HG03439 (cell line): ENCODE data around the gene APBA1.
"Not testable (repeated sequence)": the region's sequence is repeated elsewhere in the genome, so short reads cannot be mapped to it uniquely, and the experiment has no call there.

Experiments used
- ATAC-seq: cut with Tn5 transposase; IDR thresholded peaks from one replicate; pipeline ENCODE4 v1.9.1; 2021; ENCODE audit warnings: mild to moderate bottlenecking, moderate library complexity; ENCODE audit not compliant: unreplicated experiment

Gene APBA1

DNA sequence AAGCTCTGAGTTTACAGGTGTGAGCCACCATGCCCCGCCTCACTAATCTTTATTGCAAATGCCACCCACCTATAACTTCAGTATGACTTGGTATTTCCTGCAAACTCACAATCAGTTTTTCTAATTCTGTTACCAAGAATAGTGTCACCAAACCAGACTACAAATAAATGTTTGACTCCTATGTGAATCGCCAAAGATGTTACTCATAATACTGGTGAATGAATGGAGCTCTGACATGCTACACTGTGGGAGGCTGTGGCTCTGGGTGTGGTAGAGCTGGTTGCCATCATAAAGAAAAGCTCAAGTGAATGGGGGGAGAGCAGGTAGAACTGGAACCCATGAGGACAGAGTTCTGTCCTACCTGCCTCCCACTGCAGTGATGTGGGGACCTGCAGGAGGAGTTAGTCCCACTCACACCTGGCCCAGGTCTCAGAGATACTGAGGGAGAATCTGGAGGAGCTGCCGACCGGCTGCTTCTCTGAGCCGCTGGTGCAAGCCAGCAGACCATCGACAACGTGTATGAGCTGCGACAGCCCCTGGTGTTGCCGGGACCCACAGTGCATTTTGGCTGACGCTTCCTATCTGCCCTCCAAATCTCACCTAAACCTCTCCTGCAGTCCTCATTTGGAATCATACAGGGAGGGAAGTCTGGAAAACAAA lies 251.4 kb downstream of the APBA1 start:
- no peak for ATAC-seq

DNA sequence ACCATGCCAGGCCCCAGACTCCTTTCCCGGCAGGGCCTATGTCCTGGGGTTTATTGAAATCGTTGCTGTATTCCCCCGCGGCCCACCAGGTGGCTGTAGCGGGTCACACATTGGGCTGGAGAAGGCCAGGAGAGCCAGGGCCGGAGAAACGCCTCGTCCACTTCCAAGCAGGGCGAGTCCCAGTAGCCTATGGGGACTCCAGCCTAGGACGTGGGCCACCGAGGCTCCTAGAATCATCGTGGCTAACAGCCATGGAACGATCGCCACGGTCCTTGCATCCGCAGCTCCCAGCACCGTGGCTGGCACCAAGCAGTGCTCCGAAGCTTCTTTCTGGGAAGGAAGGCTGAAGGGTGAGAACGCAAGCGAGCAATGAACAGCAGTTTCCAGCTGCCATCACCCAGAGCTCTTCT lies 259.4 kb downstream of the APBA1 start:
- no peak for ATAC-seq

DNA sequence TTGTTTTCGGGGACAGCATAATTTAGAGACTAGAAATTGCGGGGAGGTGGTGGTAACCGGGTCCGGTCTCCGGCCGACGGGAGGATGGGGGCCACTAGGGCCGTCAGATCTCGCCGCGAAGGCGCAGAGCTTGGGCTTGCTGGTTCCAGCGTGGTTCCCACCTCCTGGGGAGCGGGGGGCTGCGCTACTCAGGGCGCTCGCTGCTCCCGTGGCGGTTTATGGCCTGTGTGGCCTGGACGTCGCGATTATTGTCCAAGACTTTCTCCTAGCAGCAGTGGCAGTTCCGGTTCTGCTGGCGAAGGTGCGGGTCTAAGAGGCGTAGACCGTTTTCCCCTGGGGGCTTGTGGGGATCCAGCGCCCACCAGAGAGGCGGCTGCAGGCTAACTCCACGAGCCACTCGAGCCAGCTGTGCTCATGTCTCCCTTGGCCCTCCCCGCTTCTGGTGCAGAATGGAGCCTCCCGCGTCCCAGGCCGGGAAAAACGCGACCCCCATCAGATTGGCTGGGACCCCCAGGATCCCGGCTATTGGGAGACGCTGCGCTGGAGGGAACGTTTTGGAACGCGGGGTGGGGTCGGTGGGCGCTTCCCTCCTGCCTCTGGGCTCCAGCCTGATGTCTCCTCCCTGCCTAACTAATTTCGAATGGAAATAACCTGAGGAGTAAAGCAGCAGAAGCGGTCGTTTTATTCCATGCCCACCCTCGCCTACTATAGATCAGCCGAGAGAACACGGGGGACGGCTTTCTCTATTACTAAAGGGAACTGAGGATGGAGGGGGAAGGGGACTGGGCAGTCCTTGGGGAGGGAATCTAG lies 260.0 kb downstream of the APBA1 start:
- no peak for ATAC-seq

DNA sequence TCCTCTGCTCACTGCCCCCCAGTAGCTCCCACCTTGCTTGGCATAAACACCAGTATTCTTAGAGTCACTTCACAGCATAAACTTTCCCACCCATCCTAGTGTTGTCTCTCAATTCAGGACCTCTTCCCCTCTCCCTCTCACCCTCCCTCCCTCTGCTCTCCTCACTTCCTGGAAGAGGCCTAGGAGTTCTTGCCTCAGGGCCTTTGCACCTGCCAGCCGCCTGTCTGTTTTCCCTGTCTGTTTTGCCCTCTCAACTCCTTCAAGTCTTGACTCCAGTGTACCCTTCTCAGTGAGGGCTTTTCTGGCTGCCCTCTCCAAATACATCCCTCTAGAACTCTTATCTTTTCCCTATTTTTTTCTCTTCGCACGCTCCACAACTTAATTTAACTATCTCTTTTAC lies 260.9 kb downstream of the APBA1 start:
- no peak for ATAC-seq

DNA sequence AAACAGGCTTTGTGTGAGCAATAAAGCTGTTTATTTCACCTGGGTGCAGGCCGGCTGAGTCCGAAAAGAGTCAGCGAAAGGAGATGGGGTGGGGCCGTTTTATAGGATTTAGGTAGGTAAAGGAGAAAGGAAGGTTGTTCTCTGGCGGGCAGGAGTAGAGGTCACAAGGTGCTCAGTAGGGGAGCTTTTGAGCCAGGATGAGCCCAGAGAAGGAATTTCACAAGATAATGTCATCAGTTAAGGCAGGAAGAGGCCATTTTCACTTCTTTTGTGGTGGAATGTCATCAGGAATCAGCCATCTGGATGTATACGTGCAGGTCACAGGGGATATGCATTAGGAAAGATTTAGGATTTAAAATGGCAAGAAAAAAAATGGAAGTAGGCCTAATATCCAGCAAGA lies 262.2 kb downstream of the APBA1 start:
- ATAC-seq = not testable (repeated sequence)

DNA sequence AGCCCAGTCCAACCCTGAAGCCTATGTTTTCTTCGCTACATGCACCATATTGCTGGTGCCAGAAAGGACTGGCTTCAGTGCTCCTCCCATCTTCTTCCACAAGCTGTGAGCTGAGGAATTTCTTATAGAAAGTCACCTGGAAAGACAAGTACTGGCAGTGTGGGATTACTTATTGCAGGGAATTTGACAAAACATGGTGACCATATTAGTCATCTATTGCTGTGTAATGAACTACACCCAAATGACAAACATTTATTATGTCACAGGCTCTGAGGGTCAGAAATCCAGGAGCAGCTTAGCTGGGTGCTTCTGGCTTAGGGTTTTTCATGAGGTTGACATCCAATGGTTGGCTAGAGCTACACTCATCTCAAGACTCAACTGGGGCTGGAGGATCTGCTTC lies 271.7 kb downstream of the APBA1 start:
- no peak for ATAC-seq

DNA sequence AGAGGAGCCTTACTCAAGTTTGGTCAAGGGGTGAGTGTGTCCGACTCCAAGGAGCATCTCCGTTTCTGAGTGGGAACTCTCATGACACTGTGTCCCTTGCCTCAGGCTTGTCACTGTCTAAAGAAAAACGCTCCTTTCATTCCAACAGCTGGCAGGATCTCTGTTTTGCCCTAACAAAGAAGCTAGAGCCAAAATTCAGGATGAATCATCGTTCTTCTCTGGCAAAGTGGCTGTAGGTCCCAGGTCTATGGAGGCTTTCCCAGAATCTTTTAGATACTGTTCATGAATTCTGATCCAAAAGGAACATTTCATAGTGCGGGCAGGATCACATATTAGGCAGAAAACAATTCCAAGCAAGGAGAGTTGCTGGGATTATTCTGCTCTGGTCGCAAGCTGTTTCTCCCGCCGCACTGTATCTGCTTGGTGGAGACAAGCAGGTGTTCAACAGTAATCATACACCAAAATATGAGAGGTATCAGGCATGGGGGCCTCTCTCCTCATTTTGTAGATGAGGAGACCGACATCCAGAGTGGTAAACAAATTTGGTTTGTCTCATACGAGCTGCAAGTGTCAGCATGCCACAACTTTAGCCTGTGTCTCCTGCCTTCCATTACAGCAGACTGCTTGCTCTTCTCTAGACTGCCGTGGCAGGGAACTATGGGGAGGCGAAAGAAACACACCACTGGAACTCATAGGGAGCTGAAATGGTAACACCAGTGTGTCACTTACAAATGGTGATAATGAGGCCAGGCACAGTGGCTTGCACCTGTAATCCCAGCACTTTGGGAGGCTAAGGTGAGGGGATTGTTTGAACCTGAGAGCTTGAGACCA lies 274.6 kb downstream of the APBA1 start:
- no peak for ATAC-seq

DNA sequence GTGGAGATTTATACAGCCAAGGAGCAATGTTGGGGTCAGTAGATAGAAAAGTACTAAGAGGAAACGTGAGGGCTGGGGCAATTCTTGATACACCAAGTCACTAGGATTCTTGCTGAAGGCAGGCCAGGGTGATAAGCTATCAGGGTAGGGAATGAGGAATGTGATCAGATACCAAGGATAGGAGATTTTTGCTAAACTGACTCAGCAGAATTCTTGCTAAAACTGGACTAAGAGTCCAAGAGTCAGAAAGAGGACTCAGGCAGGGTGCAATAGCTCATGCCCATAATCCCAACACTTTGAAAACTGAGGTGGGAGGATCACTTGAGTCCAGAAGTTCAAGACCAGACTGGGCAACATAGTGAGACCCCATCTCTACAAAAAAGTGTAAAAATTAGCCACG lies 275.4 kb downstream of the APBA1 start:
- no peak for ATAC-seq

DNA sequence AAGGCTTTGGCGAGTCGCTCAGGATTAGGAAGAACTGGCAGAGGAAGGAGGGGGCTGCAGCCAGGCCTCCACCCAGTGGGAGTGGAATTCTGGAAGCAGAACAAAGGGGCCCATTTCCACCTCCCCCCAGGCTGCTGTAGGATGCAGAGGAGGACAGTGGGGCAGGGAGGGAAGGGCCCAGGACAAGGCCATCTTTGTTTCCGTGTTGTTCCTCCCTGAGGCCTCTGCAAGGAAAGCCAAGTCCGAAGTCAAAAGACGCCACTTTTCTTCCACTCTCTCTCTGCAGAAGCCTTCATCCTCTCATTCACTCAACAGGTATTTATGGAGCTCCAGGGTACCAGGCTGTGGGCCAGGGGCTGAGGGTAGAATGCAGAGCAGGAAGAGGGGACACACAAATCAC lies 276.5 kb downstream of the APBA1 start:
- ATAC-seq = no peak

DNA sequence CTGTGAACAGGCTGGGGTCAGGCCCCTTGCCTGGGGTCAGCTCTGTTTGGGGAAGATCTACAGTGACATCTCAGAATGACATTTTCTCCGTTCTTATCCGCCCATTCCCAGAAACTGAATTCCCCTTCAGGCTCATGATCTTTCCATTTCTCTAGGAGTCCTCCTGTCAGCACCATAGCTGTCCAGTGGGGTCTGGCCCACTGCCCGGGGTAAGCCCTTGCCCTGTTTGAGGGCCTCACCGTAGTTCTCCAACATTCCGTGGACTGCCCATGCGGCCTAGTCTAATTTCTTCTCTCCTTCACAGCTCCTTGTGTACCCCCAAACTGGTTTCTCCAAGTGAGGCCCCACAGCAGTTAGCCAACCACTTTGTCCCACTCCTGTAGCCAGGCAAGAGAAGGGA lies 278.7 kb downstream of the APBA1 start:
- no peak for ATAC-seq

DNA sequence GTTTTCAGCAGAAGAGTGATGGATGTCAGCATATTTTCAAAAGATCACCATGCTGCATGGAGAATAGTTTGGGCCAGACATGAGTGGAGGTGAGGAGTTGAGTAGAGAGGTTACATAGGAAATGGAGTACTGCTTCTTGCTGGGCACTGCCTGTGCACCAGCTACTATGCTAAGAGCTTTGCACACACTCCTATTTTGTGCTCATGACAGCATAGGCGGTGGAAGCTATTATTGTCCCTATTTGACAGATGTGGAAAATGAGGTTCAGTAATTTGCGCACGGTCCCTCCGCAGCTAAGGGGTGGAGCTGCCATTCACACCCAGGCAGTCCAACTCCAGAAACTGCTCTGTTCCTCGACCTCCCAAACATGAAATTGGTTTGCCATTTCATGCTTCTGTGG lies 279.3 kb downstream of the APBA1 start:
- ATAC-seq = no peak

DNA sequence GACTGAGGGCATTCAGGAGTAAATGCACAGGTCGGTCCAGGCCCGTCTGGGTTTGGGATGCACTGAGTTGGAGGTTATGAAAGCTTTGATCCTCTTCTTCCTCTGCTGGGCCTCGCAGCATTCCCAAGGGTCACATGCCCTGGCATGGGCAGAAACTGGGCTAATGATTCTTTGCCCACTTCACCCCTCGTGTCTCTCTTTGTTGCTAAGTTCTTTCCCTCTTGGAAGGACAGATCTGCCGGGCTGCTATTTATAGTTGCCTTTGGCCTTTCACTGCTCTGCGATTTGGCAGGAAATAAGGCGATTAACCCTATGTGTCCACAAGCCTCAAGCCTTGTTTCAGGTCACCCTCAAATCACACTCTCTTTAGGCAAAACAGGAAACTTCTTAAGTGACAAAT lies 280.2 kb downstream of the APBA1 start:
- no peak for ATAC-seq

DNA sequence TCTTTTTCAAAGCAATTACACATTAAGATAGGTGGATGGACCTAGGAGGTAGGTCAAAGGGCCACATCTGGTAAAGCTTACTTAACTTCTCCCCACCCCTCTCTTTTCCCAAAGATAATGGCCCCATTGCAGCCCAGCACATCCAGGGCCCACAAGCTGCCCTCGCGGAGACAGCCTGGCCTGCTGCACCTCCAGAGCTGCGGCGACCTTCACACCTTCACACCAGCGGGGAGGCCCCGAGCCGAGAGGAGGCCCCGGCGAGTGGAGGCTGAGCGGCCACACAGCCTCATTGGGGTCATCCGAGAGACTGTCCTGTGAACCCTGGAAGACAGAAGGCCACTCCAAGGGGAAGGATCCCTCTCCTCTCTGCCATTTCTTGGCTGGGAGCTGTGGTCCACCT lies 280.7 kb downstream of the APBA1 start:
- no peak for ATAC-seq

DNA sequence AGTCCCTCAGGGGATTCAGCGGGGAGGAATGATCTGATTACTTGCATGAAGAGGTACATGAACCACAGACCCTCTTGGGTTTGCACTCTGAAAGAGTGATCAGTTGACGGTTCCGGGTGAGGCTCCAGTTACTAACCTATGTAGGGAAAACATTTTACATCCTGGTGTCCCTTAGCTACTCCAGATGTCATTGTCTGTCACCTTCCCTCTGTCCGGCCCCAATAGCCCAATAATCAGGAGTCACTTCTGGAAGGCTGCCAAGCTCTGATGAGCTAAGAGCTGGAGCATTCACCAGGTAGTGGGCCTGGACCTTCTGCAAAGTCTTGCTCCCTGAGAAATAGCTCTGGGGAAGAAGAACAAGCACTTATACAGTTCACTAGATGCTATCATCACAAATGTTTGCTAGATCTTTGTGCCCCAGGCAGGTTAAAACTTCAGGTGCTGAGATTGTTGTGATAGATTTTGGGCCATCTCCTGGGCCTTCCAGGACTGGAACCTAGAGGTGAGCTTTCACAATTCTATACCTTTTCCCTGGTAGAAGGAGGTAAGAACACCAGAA lies 282.7 kb downstream of the APBA1 start:
- ATAC-seq = no peak

DNA sequence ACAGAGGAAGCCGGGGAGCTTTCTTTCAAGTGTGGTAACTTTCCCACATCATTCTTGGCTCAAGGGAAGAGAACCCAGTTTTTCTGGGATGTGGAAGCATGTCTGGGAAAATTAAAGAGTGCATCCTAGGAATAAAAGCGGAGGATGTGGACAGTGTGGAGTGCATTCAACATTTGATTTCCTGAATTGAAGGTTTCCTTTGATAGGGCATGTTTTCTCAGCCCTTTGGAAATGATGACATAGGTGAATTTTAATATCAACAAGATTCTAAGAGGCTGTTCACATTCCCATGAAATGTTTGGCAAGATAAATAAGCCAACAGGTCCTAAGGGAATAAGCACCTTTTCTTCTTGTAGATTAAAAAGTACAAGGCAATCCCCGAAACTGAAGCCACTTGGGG lies 283.6 kb downstream of the APBA1 start:
- no peak for ATAC-seq

DNA sequence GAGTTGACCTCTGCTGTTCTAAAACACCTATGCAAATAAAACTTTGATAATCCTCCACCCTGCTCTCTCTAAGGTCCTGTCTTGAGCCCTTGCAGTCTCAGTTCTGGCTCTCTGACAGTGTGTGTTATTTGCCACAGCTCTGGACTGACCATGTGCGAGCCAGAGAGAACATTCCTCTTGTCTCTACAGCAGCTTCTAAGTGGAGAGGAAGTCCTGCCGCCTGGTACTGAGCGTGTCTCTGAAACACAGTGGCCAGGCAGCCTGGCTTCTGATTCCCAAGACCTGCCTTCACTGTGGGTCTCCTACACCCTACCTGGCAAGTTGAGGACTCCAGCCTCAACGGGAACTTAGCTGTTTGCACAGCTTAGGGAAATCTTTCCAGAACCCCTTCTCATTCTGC lies 285.5 kb downstream of the APBA1 start:
- no peak for ATAC-seq

DNA sequence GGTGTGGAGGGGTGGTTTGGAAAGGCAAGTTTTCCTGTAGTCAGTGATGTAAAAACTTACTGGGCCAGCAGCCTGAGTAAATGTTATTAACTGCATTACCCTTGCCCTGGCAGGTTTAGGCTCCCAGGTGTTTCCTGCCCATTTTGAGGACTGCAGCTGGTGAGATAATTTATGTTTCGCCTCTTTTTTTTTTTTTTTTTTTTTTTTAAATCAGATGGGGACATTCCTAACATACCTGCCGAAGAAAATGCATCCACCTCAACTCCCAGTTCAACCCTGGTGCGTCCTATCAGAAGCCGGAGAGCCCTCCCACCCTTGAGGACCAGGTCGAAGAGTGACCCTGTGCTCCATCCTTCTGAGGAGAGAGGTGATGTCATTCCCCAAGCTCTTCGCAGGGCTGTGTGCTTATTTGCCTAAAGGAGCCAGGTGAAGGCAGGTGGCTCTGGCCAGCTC lies 286.6 kb downstream of the APBA1 start:
- no peak for ATAC-seq

DNA sequence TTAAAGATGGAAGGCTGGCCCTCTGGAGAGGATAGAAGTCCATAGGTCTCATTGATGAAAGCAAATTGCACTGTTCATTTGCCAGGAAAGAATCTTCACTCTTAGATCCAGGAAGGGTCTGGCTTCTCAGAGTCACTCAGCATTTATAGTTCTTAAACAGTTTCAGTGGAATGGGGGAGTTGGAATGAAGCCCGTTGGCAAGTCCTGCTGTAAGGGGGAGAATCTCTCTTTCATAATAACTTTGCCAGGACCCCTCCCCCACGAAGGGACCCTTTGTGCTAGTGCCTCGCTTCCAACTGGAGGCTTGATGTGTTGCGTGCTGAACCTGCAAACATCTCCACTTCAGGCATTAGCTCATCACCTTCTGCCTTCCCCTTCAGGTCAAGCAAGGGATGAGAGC lies 290.0 kb downstream of the APBA1 start:
- no peak for ATAC-seq

DNA sequence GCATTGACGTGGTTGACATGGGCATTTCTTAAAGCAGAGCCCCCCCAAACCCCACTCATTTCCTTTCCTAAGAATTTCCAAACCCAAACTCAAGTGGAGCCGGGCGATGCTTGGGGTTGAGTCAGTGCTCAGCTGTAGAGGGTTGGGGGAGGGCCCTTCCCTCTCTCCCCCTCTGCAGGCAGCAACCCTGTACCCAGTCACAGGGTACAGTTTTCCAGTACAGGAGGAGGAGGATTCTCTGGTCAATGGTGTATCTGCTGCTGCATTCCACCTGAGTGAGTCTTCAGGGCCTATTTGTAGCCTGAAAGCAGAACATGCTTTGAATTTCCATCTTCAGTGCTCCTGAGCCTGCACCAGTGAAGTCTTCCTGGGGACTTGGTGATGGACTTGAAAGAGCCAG lies 291.4 kb downstream of the APBA1 start:
- ATAC-seq = no peak

DNA sequence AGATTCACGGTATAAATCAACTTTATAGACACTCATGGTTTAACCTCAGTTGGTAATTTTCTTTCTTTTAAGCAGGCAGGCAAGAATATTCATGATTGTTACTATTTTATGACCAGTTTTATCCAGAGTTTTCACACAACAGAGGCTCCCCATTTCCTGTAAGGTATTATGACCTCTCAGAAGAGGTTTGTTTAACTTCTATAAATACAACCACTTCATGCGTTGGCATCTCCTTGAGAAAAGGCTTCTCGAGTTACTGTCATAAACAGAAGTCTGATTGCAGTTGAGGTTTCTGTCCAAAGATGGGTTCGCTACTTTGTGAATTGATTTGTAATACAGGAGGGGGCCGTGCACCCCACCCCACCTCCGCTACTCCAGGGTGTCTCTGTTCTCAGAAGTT lies 291.9 kb downstream of the APBA1 start:
- no peak for ATAC-seq

DNA sequence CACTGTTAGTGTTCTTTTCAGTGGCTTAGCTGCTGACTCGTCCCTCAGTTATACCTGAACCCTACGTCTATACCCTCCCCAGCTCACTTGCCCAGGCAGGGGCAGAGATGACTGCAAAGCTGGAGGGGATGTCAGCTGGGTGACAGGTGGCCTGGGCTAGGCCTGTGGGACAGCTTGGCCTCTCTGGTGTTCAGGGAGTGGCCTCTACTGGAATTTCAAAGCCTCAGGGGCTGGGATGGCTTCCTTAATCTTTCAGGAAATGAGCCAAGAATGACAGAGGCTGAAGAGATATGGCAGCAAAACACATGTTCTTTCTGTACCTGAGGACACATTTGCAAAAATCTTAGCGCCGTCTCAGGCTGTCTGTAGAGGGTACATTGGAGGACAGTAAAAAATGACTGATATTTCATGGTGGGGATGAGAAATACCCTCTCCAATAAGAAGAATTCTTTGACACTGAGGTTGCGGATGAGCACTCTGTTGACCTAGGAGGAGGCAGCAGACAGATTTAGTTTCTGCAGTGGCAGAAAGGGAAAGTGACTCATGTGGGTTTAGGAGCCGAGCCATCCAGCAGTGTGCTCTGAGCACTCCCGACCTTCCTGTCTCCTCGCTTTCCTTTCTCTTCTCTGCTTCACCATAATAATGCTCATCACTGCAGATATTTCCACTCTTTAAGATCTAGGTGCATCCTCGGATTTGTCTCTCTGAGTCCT lies 292.7 kb downstream of the APBA1 start:
- no peak for ATAC-seq
